HG02571 (cell line): ENCODE results near the gene WDR5.

Experiments
- ATAC-seq: cut with Tn5 transposase; IDR thresholded peaks from one replicate; pipeline ENCODE4 v1.9.1; 2021; ENCODE audit warnings: mild to moderate bottlenecking, moderate library complexity; ENCODE audit not compliant: unreplicated experiment

WDR5 gene

DNA sequence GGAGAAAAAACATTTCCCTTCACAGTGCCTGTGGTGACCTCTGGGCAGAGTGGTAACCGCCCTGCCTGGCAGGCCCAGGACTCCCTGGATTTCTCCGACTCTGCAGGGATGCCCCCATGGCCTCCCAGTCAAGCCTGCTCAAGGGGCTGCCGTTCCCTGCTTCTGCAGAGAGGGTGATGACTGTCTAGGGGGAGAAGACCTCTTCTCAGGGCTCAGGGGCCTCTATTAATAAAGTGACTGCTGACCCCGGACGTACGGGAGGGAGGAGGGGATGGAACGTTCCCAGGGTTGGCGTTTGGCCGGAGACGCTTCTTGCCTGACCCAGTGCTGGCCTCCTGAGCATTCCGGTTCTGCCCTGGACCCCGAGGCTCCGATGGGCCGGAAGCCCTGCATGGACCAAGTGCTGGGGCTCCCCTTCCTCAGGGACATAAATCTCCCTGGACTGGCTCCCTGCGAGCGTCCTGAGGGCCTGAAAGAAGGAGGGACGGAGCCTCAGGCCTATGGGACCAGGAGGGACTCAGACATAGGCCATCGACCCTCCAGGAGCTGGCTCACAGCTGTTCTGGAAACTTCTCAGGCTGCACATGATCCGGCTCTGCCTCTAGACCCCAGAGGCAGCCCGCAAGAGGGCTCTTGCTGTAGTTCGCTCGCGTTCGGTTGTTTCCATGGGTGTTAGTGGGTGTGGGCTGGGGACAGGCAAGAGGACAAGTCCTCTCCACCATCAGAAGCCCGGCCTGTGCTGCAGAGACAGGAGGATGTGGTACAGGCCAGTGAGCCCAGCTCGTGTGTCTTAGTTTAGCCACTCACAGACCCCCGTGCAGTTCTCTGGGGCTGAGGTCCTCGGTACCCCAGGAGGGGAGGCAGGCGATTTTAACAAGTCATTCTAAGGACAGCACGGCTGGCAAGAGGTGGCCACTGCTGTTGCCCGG, 36.6 kb downstream of the WDR5 start:
- ATAC-seq, result no peak

DNA sequence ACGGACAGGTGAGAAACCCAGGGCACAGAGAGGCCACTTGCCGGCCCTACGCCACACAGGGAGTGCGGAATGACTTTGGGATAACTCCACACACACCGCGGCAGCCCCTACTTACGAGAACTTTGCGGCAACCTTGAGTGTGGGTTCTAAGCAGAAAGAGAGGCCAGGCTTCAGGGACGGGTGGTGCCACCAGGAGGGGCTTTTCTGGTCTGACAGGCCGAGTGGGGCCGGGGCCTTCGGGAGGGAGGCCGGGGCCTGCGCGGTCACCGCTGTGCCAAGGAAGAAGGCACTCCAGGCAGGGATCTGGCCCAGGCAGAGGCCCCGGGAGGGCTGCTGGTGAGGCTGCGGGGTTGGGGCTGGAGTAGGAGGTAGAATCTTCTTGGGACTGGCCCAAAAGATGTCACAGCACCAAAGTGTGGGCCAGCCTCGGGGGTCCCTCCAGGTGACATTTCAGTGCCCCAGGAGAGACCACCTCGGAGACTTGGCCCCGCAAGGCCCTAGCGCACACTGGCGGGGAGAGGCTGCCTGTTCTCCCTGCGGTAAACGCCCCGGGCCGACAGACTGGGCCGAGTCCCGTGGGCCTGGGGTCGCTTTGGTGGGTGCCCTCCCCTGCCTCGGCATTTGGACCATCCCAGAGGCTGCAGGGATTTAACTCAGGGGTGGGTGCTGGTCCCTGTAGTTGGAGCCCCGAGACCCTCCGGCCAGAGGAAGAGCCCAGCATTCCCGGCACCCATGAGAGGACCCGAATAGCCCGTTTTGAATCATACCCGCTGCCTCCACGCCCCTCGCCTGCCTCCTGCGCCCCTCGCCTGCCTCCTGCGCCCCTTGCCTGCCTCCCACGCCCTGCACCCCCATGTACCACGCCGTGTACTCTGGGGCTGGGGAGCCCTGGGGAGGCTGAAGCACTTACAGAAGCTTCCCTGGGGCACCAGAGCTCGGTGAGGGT, 37.5 kb downstream of the WDR5 start:
- ATAC-seq, result no peak

DNA sequence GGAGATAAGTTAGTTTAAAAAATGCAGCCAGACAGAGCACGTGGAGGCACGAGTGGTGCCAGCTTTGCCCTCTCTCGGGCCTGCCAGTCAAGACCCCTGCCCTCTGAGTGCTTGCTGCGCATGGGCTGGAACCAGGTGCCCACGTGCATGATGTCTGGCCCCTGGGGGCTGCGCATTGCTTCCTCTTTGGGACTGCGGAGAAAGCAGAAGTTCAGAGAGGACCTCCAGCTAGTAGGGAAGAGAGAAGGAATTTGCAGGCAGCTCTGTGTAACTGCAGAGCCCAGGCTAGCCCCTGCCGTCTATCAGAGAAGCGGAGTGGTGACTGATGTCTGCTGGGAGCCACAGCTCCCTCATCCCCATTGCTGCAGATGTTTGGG, 38.2 kb downstream of the WDR5 start:
- no peak for ATAC-seq

DNA sequence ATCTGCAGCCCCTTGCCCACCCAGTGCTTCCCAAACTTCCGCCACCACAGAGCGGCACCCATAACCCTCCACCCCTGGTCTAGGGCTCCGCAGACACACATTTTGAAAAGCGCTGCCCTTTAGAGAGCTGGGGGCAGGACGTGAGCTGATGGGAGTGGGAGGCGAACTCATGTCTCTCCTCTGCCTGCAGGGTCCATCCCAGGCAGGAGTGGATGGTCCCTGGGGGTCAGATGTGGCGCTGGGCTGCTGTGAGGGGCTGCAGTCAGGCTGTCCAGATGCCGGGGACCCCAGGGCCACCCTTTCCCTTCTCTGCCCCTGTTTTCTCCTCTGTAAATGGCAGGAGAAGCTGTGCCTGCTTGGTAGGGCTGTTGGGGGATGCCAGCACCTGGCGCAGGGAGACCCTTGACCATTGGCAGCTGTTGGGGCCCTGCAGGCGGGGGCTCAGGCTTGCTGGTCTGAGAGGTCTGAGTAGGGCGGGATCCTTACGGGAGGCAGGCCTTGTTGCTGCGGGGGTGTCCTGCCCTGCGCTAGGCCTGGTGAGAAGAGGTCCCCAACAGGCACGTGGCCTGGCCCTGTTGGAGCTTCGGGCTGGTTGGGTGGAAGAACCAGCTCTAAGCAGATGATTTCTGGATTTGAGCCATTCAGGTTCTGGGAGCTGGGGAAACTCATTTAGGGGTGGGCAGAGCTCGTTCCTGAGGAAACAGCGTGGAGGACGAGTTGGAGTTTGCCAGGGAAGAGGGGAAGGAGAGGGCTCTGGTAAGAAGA, 38.8 kb downstream of the WDR5 start:
- no peak for ATAC-seq

DNA sequence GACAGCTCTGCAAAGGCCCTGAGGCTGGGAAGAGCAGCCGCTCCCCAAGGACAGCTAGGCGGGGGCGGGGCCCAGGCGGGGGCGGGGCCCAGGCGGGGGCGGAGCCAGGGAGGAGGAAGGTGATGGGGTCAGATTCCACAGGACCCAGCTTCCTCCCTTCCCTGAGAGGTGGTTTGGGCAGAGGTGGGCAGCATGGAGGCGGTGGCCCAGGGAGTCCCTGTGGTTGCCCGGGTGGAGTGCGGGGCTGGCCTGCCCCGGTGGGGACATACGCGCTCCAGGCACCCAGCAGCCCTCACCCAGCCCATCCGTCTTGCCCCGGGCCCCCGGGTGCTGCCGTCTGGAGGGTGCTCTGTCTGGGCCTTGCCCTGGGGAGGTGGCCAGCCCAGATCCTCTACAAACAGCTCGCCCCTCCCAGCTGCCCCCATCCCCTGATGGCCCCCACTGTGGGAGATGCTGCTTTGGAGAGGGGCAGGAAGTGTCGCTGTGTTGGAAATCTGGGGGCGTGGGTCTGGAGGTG, 39.5 kb downstream of the WDR5 start:
- no peak for ATAC-seq

DNA sequence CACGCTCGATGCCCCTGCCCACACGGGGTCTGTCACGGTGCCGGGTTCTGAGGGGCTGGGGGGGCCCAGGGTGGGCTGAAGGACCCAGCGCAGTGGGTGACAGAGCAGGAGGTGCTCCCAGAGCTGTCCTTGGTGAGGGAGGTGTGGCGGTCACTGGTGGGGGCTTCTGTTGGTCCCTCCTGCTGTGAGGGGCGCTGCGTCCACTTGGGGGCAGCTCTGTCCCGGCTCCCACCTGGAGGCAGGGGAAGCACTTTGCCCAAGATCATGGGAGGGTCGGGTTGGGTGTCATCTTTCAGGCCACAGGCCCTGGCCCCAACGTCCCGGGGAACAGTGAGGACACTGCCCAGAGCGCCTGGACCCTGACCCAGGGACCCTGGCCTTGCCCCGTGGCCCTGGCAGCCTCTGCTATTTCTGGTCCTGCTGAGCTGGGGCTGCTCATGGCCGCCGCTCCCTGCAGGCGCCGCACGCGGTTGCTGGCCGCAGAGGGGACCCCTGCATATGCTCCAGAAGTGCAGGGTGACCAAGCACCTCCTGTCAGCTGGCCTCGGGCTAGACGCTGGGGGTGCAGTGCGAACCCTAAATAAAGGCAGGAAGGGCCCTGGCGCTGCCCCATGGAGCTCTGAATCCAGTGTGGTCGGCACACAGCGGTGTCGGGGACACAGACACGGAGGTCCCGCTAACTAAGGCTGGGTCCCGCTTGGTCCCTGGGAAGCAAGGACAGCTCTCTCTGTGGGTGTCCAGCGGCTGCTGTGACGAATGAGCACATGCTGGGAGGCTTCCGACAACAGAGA, 40.1 kb downstream of the WDR5 start:
- no peak for ATAC-seq

DNA sequence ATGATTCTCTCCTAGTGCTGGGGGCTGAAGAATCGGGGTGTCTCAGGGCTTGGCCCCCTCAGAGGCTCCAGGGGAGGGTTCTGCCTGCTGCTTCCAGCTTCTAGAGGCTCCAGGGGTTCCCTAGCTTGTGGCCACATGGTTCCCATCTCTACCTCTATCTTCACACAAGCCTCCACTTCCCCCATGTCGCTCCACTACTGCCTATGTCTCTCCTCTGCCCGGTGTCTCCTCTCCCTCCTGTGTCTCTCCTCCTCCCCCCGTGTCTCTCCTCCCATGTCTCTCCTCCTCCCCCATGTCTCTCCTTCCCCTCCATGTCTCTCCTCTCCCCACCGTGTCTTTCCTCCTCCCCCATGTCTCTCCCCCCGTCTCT, 40.7 kb downstream of the WDR5 start:
- no peak for ATAC-seq

- no peak for ATAC-seq
Measured at GRCh38 chr9:134177186-134177585, 41.3 kb downstream of the WDR5 start.

DNA sequence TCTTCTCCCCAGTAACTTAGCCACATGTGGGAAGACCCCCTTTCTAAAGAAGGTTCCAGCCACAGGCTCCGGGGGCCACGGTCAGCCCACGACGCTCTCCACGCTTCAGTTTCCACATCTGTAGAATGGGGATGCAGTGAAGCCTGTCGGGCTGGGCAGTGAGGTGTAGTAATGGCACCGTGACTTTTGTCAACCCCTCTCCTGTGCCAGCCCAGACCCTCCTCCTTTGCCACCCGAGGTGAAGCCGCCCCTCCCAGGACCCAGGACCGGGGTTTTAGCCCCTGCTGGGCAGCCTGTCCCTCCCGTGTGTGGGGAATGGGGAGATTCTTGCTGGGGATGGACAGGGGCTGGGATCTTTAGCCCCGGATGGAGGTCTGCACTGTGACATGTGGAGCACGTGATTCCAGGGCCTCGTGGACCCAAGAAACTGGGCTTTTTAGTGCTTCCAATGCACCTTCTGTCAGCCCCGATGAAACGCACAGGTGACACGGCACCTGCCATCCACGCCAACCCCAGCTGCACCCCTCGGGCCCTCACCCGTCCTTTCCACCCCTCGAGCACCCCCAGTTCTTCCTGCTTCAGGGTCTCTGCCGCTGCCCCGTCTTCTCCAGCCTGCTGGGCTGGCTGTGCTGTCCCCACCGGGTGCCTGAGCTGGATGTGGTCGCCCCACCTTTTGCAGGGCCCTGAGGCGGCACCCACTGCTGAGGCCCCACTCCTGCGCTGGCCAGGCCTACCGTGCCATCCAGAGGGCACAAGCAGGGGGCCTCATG, 41.9 kb downstream of the WDR5 start:
- no peak for ATAC-seq

GRCh38 chr9:134178394-134178767, 42.5 kb downstream of the WDR5 start:
- ATAC-seq, result no peak

DNA sequence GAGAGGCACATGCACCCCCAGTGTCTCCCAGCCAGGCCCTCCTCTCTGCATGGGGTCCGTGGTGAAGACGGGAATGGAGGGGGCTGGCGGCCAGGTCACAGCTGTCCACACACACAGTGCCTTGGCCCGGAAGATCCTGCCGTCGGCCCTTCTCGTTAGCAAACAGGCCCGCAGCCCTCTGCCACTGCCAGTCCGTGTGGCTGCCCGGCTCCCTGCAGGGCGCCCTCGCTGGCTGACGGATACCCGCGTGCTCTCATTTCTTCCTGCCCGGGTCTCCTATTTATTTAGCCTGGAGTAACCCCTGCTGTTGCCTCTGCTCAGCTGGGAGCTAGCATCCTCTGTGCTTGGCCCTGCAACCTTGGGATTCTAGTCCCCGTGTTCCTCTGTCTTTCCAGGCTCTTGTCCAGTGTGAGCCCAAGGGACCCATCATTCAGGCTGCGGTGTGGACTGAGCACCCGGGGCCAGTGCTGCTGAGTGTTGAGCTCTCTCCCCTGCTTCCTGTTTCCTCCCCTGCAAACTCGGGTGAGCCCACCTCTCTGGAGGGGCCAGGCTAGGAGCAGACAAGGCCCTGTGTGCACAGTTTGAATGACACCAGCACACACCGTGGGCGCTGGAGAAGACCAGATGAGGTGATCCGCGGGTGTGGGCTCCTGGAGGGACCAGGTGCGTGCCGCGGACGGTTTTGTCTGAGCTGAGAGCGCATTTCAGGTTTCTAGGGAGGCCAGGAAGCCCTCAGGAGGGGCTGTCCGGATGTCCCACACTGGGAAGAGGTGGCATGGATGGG, 43.1 kb downstream of the WDR5 start:
- no peak for ATAC-seq

DNA sequence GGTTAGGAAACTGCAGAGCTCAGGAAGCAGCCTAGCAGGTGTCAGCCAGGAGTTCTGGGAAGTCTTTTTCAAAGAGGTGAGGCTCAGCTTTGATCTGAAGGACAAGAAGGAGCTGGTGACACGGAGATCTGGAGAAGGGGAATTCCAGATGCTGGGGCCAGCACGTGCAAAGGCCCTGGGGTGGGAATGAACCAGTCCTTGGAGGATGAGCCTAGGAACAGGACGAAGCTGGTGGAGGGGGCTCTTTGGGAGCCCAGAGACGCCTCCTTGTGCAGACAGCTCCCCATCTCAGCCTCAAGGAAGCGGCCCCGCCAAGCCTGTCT, 43.7 kb downstream of the WDR5 start:
- ATAC-seq, result no peak

- no peak for ATAC-seq
Measured at GRCh38 chr9:134179918-134180785, 44.3 kb downstream of the WDR5 start.

DNA sequence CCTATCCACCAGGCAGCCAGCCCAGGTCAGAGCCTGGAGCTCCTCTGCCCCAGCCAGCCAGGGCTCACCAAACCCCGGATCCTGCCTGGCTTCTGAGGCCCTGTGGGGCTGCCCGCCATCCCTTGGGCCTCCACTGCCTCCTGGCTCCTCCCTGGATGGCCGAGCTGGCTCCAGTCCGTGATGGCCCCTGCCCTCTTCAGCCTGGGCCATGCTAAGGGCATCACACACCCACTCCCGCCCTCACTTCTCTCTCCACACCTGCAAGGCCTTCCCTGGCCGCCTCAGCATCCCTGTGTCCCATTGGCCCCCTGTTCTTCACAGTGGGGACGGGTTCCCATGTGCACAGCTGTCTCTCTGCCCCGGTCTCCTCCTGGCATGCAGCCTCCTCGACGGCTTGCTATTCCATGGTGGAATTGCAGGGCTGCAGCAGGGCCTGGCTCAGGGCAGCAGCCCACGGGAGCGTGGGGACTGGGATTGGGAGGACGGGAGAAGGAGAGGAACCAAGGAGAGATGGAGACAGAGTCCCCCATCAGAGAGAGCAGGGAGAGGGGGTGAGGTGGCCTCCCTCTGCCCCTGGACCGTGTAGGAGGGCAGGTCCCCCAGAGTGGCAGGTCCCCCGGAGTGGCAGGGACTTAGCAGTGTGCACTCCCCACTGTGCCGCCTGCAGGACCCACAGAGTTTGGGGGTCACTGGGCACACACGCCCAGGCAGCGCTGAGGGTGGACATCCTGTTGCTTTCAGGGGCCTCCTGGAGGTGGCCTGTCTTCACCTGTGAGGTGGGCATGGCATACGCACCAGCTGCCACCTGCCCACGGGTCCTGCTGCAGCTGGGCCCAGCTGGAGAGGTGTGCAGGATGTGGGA, 45.1 kb downstream of the WDR5 start:
- no peak for ATAC-seq

DNA sequence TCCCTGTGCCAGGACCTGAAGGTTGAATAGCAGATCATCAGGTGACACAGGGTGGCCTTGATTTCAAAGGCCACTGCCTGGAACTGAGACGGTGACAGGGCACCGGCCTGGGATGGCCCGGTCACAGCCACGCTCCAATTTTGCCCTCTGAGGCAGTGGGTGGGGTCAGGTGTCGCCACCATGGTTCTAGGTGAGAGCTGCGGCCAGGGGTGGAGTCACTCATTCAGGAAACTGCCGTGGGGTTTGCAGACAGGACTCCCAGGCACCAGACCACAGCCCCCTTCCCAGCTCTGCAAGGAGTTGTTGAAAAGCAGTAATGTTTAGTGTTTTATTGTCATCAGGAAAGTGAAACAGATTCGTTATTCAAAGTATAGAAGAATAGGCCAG, 45.8 kb downstream of the WDR5 start:
- no peak for ATAC-seq

- ATAC-seq, result no peak
Measured at GRCh38 chr9:134182554-134183085, 46.7 kb downstream of the WDR5 start.

GRCh38 chr9:134185536-134186011, 49.7 kb downstream of the WDR5 start:
- no peak for ATAC-seq
